NCI-H1417 treated with DMSO at 0.1 percent for 48 hours (cell line): Measurements from ENCODE around the gene SYNGR3.

ENCODE experiments used
- DNase-seq: peaks from one replicate; lab custom pipeline; 2025; lab: John Stamatoyannopoulos, UW

SYNGR3 gene

DNA sequence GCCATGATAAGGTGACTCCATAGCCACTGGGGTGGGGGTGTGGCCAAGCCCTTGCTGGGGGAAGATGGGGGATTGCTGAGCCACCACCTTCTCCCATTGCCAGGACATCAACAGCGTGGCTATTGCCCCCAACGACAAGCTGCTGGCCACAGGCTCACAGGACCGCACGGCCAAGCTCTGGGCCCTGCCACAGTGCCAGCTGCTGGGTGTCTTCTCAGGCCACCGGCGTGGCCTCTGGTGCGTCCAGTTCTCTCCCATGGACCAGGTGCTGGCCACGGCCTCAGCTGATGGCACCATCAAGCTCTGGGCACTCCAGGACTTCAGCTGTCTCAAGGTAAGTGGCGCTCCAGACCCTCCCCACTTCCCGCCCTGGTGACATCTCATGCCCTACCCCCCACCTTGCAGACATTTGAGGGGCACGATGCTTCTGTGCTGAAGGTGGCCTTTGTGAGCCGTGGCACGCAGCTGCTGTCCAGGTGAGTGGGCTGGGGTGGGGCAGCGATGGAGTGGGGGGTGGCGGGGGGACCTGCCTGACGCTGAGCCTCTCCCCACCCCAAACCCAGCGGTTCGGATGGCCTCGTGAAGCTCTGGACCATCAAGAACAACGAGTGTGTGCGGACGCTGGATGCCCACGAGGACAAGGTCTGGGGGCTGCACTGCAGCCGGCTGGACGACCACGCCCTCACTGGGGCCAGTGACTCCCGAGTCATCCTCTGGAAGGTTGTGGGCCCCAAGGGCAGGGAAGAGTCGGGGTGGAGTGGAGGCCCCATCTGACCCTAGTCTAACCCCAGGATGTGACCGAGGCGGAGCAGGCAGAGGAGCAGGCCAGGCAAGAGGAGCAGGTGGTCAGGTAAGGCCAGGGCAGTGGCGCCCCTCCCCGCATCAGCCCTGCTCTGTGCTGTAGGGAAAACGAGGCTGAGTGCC lies 12.6 kb upstream of the SYNGR3 start:
- no peak for DNase-seq

DNA sequence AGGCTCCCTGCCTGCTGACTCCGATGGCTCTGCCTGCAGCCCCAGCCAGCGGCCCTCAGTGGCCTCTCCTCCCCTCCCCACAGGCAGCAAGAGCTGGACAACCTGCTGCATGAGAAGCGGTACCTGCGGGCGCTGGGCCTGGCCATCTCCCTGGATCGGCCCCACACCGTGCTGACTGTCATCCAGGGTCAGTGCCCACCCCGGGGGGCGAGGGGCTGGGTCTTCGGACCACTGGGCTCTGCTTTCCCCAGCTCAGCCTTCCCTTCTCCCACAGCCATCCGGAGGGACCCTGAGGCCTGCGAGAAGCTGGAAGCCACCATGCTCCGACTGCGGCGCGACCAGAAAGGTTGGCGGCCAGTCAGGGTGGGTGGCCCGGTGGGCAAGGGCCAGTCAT lies 11.9 kb upstream of the SYNGR3 start:
- DNase-seq = no peak

DNA sequence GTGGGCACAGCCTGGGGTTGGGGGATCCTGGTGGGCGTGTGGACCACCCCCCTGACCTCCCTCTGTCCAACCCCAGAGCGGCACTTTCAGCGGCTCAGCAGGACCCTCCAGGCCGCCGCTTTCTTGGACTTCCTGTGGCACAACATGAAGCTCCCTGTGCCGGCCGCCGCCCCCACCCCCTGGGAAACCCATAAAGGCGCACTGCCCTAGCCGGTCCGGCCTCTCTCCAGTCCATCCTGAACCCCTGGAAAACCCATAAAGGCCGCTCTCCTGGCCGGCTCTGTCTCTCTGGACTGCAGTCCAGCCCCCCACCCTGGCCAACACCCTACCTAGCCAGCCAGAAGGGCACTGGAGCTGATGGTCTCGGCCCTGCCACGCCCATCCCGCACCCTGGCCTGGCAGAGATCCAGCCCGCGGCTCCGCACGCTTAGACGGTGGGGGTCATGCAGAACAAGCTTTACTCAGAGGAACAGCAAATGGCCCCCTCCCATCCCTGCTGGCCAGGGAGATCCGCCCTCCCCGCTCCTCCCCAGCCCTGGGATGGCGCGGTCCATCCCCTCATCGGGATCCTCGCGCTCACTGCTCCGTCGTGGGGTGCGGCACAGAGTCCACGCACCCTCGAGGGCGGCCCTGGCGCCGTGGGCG lies 11.2 kb upstream of the SYNGR3 start:
- DNase-seq = no peak

DNA sequence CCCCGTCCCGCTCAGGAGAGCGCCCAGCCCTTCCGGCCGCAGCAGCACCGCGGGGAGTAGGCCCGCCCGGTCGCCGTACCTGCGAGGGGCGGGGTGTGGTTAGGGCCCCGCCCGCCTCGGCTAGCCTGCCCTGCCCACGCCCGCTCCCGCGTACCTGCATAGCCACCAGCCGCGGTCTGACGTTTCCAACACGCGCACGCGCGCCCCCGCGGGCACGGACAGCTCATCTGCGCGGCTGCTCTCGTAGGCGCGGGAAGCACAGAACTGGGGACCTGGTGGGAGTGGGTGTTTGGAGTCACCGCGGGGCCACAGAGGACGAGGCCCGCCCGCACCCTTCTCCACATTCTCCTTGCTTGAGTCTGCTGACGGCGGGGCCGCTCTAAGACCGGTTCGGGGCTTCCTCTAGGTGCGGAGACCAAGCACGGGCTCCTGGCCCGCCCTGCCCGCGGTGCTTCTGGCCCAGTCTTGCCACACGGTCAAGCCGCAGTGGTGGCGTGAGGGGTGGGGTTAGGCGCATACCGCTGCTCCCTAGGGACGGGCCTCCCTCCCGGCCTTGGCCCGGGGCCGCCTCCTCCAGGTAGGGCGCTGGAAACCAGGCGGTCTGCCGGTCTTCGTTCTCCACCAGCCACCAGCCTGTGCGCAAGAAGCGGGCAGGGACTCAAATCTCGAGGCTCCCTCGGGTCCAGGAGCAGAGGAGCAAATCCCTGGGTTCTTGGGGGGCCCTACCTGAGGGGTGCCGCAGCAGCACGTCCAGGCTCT lies 10.3 kb upstream of the SYNGR3 start:
- no peak for DNase-seq

DNA sequence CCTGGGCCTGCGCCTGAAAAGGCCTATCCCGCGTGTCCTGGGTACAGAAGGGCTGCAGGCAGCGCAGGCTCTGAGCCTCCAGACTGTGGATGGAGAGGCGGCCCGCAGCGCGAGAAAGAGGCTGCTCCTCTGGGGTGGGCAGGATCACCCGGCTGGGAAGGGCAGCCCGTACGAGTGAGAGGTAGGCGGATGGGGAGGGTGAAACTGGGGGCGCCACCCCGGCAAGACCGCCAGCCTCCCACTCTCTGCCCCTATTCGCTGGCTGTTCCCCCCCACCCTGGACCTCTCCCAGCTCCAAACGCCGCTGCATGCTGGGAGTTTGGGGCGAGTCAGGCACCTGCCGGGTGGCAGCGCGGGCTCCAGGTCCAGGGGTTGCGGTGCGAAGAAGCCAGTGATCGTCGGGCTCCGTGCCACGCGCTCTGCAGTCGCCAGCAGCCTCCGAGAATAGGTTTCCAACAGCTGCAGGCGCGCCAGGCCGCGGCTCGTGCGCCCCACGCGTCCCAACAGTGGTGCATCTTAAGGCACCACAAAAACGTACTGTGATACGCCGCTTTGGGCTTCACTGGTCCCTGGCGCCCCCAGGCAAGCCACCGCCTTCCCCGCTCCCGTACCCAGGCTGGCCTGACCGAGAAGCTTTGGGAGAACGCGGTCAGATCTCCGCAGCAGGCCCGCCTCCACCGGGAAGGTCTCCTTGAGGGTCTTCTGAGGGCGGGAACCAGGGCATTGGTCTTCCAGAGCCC lies 9.6 kb upstream of the SYNGR3 start:
- DNase-seq = no peak

DNA sequence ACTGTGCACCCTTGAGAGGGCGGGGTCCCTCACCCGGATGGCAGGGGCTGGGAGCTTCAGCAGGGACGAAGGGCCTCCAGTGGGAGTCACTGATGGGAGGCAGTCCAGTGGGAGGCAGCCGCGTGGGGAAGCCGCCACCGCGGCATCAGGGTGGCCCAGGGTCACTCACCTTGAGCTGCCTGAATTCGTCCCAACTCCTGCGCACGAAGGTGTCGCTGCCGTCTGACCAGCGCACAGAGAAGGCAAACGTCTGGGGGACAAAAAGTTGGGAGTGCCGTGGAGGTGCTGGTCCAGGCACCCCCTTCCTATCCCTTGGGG lies 9.0 kb upstream of the SYNGR3 start:
- no peak for DNase-seq

DNA sequence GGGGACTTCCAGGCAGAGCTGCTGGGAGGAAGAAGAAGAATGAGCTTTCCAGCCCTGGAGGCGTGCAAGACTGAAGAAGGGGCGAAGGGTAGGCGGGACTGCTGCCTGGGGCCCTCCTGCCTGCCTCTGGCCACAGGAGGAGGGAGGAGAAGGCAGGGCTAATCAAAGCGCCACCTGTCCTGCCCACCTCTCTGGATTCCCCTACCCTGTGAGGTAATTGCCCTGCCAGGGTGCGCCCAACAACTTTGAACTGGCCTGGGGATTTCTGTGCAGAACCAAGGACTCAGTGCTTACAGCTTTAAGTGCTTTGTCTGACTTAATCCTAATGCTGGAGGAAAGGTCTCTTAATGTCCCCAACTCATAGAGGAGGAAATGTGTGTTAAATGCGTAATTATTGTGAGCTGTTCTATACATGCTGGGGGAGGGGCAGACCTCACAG lies 8.4 kb upstream of the SYNGR3 start, which contains the start of gene NOXO1:
Gene NOXO1 (minus strand): TSS at position 72 of the 439 bp plus-strand sequence. CDS start 290 bp downstream, outside the sequence.
- no peak for DNase-seq

DNA sequence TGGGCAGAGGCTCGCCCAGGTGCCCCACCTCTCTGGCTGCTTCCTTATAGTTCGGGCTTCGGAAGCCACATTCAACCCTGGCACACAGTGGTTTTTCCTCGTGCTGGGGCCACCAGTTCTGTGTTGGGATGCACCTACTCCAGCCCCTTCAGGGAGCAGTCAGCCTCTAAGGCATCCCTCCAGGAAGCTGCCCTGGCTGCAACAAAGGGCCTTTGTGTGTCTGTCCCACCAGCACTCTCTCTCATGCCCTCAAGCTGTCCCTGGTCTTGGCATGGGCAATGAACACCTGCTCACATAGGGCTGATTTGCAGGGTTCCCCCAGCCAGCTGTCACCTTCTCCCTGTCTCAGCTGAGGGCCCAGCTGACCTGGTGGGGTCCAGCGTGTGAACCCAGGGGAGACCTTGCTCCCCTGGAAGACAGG lies 7.7 kb upstream of the SYNGR3 start:
- DNase-seq = no peak

DNA sequence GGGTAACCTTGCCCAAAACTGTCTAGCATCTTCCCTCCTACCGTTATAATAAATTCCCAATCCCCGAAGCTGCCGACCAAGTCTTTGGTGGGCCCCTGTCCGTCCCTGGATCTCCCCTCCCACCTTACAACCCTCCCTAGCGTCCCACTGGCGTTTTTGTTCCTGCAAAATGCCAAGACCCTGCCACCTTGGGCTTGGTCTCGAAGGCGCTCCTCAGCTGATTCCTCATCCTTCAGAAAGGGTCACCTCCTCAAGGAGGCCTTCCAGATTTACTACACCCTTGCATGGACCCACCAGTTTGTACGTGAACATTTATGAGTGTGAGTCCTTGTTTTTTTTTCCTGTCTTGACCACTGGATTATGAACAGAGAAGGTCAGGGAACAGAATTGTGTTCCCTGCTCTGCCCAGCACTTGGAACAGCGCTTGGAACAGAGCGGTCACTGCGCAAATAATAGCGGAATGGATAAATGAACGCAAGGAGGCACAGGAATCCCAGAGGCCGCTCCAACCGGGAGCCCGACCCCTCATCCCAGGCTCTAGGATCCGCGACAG lies 6.7 kb upstream of the SYNGR3 start:
- no peak for DNase-seq

DNA sequence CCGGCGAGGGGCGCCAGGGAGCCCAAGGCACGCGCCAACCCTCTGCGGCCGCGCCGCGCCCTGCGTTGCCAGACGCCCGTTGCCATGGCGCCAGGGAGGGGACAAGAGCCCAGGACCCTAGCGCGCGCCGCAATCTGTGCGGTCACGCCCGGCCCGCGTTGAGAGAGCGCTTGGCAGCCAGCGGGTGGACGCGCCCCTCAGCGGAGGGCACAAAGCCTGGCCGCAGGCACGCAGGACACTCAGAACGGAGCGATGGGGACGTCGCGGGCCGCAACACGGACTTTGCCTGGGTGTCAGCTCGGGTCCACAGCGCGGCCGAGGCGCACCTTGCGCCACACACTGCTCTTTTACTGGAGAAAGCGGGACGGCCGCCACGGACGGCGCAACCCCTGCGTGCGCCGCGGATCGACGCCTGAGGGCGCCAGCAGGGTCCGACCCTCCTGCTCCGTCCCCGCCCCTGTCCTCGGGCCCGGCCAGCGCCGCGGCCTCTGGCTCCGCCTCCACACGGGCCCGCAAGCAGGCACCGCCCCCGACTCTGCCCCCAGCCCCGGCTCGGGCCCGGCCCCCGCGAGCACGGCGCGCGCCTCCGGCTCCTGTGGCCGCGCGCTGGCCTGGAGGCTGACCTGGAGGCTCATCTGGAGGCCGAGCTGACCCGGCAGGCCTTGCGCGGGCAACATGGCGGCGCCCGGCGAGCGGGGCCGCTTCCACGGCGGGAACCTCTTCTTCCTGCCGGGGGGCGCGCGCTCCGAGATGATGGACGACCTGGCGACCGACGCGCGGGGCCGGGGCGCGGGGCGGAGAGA lies 6.0 kb upstream of the SYNGR3 start, which contains the start of gene GFER:
Gene GFER (plus strand): TSS at position 650 of the 803 bp plus-strand sequence. CDS start 26 bp downstream, at position 676.
- DNase-seq = peak; percentile 38

DNA sequence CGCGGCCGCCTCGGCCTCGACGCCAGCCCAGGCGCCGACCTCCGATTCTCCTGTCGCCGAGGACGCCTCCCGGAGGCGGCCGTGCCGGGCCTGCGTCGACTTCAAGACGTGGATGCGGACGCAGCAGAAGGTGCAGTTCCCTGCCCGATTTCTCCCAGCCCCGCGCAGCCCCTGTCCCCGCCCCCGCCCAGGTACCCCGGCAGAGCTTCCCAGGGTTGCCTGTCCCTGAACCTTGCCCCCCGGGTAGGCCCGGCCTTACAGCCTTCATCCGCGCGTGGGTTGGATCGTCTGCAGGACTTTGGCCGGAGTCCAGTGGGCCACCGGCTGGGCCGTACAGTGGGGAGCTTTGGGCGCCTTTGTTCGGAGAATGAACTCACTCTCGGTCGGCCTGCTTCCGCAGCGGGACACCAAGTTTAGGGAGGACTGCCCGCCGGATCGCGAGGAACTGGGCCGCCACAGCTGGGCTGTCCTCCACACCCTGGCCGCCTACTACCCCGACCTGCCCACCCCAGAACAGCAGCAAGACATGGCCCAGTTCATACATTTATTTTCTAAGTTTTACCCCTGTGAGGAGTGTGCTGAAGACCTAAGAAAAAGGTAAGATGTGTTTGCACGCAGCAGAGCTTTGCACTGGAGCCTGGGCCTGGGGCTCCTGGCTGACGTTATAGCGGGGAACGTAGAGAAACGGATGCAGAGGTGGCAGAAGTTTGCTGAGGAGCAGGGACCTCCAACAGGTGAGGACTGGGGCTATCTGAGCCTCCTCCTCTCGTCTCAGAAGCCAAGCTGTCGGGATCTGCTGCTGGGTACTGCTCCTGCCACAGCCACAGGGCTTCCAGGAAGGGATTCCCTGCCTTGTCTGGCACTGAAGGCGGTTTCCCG lies 5.2 kb upstream of the SYNGR3 start:
- no peak for DNase-seq

DNA sequence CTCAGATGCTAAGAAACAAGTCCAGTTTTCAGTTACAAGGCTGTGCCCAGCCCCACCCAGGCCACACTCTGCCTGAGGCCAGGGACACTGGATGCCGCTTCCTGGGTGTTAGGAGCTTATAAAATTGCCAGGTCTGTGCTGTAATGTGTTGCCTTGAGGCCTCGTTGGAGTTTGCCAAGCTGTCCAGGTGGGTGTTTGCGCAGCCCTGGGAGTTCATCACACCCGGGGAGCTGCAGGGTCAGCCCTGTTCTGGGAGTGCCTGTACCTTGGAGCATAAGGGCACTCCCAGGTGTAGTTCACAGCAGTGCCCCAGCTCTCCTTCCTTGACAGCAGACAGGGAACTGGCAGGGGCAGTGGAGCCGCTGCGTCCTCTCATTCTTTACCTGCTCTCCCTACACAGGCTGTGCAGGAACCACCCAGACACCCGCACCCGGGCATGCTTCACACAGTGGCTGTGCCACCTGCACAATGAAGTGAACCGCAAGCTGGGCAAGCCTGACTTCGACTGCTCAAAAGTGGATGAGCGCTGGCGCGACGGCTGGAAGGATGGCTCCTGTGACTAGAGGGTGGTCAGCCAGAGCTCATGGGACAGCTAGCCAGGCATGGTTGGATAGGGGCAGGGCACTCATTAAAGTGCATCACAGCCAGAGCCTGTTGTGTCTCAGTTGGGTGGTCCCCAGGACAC lies 4.2 kb upstream of the SYNGR3 start:
- DNase-seq = no peak

DNA sequence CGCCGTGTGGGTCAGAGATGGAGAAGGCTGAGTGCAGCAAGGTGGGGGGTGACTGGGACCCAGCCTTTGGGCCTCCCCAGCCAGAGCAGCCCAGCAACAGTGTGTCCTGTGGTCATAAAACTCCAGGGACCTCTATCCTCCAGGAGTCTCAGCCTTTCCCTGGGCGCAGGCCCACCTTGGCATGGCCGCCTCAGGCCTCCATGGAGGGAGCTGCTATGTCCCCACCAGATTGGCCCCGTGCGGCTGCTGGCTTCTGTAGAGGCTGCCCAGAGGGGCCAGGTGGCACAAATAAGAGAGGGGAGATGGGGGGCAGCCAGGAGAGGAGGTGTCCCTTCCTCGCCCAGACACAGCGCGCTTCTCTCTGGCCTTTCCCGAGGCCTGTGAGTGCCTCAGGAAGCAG lies 2.6 kb upstream of the SYNGR3 start:
- DNase-seq = no peak

DNA sequence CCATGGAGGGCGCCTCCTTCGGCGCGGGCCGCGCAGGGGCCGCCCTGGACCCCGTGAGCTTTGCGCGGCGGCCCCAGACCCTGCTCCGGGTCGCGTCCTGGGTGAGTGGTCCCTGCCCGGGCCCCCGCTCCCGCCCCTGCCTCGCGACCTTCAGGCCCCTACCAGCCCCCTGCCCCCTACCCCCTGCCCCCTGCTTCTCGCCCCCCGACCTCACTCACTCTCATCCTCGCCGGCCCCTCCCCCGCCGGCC lies 256 bp downstream of the SYNGR3 start:
- no peak for DNase-seq

DNA sequence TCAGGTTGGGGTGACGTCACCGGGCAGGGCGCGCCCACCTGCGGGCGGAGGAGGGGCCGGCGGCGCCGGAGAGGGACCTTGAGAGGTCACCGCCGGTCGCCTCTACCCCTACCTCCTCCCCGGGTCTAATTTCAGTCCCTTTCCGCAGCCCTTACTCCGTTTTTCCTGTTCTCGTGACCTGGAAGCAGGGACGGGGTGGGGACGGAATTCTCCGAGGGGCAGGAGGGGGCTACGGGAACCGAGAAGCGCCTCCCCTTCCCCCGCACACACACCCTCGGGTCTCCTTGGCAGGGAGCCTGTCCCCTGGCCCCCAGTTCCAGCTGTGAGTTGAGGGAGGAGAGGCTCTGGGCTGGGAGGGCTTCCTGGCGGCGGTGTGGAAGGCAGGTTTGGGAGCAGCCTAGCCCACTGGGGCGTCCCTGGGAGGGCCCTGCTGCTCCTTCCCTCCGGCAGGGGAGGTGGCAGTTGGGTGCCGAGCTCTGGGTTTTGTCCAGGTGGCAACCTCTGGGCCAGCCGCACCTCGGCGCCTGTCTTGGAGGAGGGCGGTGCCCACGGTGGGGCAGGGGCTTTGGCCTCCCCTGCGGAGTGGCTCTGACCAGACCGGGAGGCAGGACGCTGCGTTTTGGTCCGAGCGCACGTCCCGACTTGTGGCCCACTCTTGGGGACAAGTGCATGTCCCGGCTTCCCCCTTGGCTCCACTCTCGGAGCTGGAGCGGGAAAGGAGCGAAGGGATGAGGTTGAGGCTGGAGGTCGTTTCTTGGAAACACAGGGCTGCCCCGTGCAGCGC lies 773 bp downstream of the SYNGR3 start:
- DNase-seq = no peak

DNA sequence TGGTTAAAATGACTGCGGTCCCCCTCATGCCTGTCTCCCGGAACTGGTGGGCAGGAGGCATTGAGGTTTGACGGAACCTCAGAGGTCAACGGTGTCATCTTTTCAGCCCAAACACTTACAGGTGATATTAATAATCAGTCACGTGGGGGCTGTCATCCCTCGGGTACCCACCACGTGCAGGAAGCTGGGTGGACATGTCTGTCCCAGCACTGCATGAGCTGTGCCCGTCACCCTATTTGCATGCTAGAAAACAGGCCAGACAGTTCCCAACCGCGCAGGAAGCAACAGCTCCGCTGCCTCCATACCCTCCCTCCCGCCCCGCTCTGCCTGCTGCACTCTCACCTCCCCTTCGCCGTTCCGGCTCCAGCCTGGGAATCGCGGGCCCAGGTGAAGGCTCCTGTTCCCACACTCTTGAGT lies 1.4 kb downstream of the SYNGR3 start:
- DNase-seq = no peak

DNA sequence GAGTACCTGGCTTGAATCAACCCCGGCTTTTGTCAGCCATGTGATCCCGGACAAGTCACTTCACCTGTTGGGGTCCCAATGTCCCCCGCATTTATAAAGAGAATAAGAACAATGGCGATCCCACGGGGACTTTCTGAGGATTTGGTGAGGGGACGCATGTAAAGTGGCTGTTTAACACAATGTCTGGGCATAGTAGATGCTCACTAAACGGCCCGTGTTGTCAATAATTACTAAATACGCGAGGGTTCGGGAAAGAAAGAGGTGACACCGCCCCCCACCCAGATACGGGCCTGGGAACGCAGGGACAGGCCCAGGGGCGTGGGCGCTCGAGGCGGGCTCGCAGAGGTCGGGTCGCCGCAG lies 1.8 kb downstream of the SYNGR3 start:
- DNase-seq = no peak

DNA sequence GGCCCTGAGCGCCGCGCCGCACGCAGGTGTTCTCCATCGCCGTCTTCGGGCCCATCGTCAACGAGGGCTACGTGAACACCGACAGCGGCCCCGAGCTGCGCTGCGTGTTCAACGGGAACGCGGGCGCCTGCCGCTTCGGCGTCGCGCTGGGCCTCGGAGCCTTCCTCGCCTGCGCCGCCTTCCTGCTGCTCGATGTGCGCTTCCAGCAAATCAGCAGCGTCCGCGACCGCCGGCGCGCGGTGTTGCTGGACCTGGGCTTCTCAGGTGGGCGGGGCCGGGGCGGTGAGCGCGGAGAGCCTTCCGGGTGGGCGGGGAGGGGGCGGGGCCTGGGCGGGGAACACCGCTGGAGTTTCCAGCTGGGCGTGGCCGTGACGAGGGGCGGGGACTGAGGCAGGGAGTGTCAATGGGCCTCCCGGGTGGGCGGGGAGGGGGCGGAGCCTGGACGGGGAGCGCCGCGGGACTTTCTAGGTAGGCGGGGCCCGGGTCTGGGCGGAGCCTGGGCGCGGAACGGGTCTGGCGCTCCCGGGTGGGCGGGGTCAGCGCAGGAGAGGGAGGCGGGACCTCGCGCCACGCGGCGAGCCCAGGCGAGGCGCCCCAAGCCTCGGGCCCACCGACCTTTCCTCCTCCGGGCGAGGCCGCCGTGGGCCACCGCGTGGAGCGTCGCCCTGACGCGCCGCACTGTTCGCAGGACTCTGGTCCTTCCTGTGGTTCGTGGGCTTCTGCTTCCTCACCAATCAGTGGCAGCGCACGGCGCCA lies 2.4 kb downstream of the SYNGR3 start:
- no peak for DNase-seq
